HEK293 (cell line): ENCODE data around the gene UBXN1.

Source experiments
- AEBP2 ChIP-seq: fragments of 450-650 bp; formaldehyde crosslinking; IDR thresholded peaks from 2 replicates; pipeline ENCODE4 v1.5.1; 2016; ENCODE audit warnings: missing biosample characterization, missing genetic modification characterization, borderline replicate concordance
- ATF2 ChIP-seq: fragments of 450-650 bp; formaldehyde crosslinking; IDR thresholded peaks from 2 replicates; pipeline ENCODE4 v1.5.1; 2016; ENCODE audit warnings: missing biosample characterization, missing genetic modification characterization, low read depth
- BCL11B ChIP-seq: fragments of 450-650 bp; formaldehyde crosslinking; IDR thresholded peaks from 2 replicates; pipeline ENCODE4 v1.5.1; 2016; ENCODE audit warnings: low read depth, missing biosample characterization, missing genetic modification characterization
- EGR2 ChIP-seq: fragments of 450-650 bp; formaldehyde crosslinking; IDR thresholded peaks from 2 replicates; pipeline ENCODE4 v1.5.1; 2016; ENCODE audit warnings: low read depth, missing biosample characterization, missing genetic modification characterization
- HOXD13 ChIP-seq: sonication (generic); formaldehyde crosslinking; IDR thresholded peaks from 2 replicates; pipeline ENCODE4 v1.8.0; 2022; ENCODE audit warnings: missing genetic modification reagents, borderline replicate concordance
- IKZF3 ChIP-seq: fragments of 450-650 bp; IDR thresholded peaks from 2 replicates; pipeline ENCODE4 v1.5.0; 2018; ENCODE audit warnings: missing biosample characterization, mild to moderate bottlenecking, missing genetic modification characterization, moderate library complexity
- KLF1 ChIP-seq: fragments of 450-650 bp; formaldehyde crosslinking; IDR thresholded peaks from 2 replicates; pipeline ENCODE4 v1.5.1; 2016; ENCODE audit warnings: missing biosample characterization, missing genetic modification characterization
- MYNN ChIP-seq: fragments of 450-650 bp; formaldehyde crosslinking; IDR thresholded peaks from 2 replicates; pipeline ENCODE4 v1.5.1; 2016; ENCODE audit warnings: missing biosample characterization, missing genetic modification characterization, borderline replicate concordance
- OSR2 ChIP-seq: fragments of 450-650 bp; formaldehyde crosslinking; IDR thresholded peaks from 2 replicates; pipeline ENCODE4 v1.5.1; 2016; ENCODE audit warnings: missing biosample characterization, missing genetic modification characterization
- PRDM1 ChIP-seq: fragments of 450-650 bp; formaldehyde crosslinking; IDR thresholded peaks from 2 replicates; pipeline ENCODE4; 2016; ENCODE audit warnings: missing biosample characterization, missing genetic modification characterization
- REPIN1 ChIP-seq: fragments of 450-650 bp; formaldehyde crosslinking; IDR thresholded peaks from 2 replicates; pipeline ENCODE4 v1.5.1; 2017; ENCODE audit warnings: missing biosample characterization, missing genetic modification characterization, low read depth
- ZBTB21 ChIP-seq: fragments of 450-650 bp; formaldehyde crosslinking; IDR thresholded peaks from 2 replicates; pipeline ENCODE4 v1.5.1; 2017; ENCODE audit warnings: missing biosample characterization, missing genetic modification characterization
- ZNF140 ChIP-seq: fragments of 450-650 bp; formaldehyde crosslinking; IDR thresholded peaks from 2 replicates; pipeline ENCODE4 v1.5.1; 2016; ENCODE audit warnings: missing biosample characterization, missing genetic modification characterization
- ZNF16 ChIP-seq: fragments of 450-650 bp; formaldehyde crosslinking; IDR thresholded peaks from 2 replicates; pipeline ENCODE4 v1.5.1; 2016; ENCODE audit warnings: low read depth, missing biosample characterization, missing genetic modification characterization
- ZNF2 ChIP-seq: fragments of 450-650 bp; formaldehyde crosslinking; IDR thresholded peaks from 2 replicates; pipeline ENCODE4 v1.5.1; 2016; ENCODE audit warnings: missing biosample characterization, missing genetic modification characterization
- ZNF423 ChIP-seq: fragments of 450-650 bp; formaldehyde crosslinking; IDR thresholded peaks from 2 replicates; pipeline ENCODE4 v1.5.1; 2016; ENCODE audit warnings: missing biosample characterization, missing genetic modification characterization
- ZNF48 ChIP-seq: fragments of 450-650 bp; formaldehyde crosslinking; IDR thresholded peaks from 2 replicates; pipeline ENCODE4 v1.5.1; 2016; ENCODE audit warnings: missing biosample characterization, missing genetic modification characterization
- ZNF560 ChIP-seq: fragments of 450-650 bp; formaldehyde crosslinking; IDR thresholded peaks from 2 replicates; pipeline ENCODE4 v1.5.1; 2017; ENCODE audit warnings: missing biosample characterization, missing genetic modification characterization, borderline replicate concordance
- ZNF600 ChIP-seq: fragments of 450-650 bp; formaldehyde crosslinking; IDR thresholded peaks from 2 replicates; pipeline ENCODE4 v1.5.1; 2016; ENCODE audit warnings: missing biosample characterization, missing genetic modification characterization
- ZNF701 ChIP-seq: fragments of 450-650 bp; formaldehyde crosslinking; IDR thresholded peaks from 2 replicates; pipeline ENCODE4 v1.5.1; 2016; ENCODE audit warnings: missing biosample characterization, missing genetic modification characterization
- TF ChIP-seq, protein P1 (sequence below): fragments of 450-650 bp; formaldehyde crosslinking; IDR thresholded peaks from 2 replicates; pipeline ENCODE4 v1.5.1; 2016; ENCODE audit warnings: missing biosample characterization, missing genetic modification characterization
- TF ChIP-seq, protein P2 (sequence below): fragments of 450-650 bp; formaldehyde crosslinking; IDR thresholded peaks from 2 replicates; pipeline ENCODE4 v1.5.1; 2016; ENCODE audit warnings: missing biosample characterization, missing genetic modification characterization, borderline replicate concordance
- TF ChIP-seq, protein P3 (sequence below): fragments of 450-650 bp; formaldehyde crosslinking; IDR thresholded peaks from 2 replicates; pipeline ENCODE4 v1.5.1; 2016; ENCODE audit warnings: missing biosample characterization, missing genetic modification characterization, borderline replicate concordance

The UBXN1 gene

GRCh38 chr11:62678770-62679696, at the start of gene UBXN1 (continued):
- TF ChIP-seq, protein P1, sequence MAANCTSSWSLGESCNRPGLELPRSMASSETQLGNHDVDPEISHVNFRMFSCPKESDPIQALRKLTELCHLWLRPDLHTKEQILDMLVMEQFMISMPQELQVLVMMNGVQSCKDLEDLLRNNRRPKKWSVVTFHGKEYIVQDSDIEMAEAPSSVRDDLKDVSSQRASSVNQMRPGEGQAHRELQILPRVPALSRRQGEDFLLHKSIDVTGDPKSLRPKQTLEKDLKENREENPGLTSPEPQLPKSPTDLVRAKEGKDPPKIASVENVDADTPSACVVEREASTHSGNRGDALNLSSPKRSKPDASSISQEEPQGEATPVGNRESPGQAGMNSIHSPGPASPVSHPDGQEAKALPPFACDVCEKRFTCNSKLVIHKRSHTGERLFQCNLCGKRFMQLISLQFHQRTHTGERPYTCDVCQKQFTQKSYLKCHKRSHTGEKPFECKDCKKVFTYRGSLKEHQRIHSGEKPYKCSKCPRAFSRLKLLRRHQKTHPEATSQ: no peak
- TF ChIP-seq REPIN1 (no peak), ZNF2 (tag by site-specific recombination) (peak; percentile 58; the same call in 1 of the 2 replicates), OSR2 (no peak), IKZF3 (peak; percentile 62), KLF1 (tag by site-specific recombination) (peak; percentile 19; the same call in 1 of the 2 replicates), EGR2 (tag by site-specific recombination) (peak; percentile 91), ZNF560 (tag by site-specific recombination) (no peak), ZNF16 (tag by site-specific recombination) (no peak), ZNF701 (tag by site-specific recombination) (no peak), ZNF140 (tag by site-specific recombination) (no peak), ZNF48 (no peak), BCL11B (no peak), PRDM1 (tag by site-specific recombination) (no peak), HOXD13 (CRISPR knock-in tag) (no peak), ATF2 (tag by site-specific recombination) (no peak), ZNF600 (tag by site-specific recombination) (peak; percentile 88), ZBTB21 (tag by site-specific recombination) (no peak), AEBP2 (no peak), ZNF423 (tag by site-specific recombination) (no peak), MYNN (no peak)
- TF ChIP-seq, protein P2, sequence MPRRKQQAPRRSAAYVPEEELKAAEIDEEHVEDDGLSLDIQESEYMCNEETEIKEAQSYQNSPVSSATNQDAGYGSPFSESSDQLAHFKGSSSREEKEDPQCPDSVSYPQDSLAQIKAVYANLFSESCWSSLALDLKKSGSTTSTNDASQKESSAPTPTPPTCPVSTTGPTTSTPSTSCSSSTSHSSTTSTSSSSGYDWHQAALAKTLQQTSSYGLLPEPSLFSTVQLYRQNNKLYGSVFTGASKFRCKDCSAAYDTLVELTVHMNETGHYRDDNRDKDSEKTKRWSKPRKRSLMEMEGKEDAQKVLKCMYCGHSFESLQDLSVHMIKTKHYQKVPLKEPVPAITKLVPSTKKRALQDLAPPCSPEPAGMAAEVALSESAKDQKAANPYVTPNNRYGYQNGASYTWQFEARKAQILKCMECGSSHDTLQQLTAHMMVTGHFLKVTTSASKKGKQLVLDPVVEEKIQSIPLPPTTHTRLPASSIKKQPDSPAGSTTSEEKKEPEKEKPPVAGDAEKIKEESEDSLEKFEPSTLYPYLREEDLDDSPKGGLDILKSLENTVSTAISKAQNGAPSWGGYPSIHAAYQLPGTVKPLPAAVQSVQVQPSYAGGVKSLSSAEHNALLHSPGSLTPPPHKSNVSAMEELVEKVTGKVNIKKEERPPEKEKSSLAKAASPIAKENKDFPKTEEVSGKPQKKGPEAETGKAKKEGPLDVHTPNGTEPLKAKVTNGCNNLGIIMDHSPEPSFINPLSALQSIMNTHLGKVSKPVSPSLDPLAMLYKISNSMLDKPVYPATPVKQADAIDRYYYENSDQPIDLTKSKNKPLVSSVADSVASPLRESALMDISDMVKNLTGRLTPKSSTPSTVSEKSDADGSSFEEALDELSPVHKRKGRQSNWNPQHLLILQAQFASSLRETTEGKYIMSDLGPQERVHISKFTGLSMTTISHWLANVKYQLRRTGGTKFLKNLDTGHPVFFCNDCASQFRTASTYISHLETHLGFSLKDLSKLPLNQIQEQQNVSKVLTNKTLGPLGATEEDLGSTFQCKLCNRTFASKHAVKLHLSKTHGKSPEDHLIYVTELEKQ (tag by site-specific recombination): no peak
- TF ChIP-seq, protein P3, sequence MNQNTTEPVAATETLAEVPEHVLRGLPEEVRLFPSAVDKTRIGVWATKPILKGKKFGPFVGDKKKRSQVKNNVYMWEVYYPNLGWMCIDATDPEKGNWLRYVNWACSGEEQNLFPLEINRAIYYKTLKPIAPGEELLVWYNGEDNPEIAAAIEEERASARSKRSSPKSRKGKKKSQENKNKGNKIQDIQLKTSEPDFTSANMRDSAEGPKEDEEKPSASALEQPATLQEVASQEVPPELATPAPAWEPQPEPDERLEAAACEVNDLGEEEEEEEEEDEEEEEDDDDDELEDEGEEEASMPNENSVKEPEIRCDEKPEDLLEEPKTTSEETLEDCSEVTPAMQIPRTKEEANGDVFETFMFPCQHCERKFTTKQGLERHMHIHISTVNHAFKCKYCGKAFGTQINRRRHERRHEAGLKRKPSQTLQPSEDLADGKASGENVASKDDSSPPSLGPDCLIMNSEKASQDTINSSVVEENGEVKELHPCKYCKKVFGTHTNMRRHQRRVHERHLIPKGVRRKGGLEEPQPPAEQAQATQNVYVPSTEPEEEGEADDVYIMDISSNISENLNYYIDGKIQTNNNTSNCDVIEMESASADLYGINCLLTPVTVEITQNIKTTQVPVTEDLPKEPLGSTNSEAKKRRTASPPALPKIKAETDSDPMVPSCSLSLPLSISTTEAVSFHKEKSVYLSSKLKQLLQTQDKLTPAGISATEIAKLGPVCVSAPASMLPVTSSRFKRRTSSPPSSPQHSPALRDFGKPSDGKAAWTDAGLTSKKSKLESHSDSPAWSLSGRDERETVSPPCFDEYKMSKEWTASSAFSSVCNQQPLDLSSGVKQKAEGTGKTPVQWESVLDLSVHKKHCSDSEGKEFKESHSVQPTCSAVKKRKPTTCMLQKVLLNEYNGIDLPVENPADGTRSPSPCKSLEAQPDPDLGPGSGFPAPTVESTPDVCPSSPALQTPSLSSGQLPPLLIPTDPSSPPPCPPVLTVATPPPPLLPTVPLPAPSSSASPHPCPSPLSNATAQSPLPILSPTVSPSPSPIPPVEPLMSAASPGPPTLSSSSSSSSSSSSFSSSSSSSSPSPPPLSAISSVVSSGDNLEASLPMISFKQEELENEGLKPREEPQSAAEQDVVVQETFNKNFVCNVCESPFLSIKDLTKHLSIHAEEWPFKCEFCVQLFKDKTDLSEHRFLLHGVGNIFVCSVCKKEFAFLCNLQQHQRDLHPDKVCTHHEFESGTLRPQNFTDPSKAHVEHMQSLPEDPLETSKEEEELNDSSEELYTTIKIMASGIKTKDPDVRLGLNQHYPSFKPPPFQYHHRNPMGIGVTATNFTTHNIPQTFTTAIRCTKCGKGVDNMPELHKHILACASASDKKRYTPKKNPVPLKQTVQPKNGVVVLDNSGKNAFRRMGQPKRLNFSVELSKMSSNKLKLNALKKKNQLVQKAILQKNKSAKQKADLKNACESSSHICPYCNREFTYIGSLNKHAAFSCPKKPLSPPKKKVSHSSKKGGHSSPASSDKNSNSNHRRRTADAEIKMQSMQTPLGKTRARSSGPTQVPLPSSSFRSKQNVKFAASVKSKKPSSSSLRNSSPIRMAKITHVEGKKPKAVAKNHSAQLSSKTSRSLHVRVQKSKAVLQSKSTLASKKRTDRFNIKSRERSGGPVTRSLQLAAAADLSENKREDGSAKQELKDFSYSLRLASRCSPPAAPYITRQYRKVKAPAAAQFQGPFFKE (tag by site-specific recombination): no peak; the same call in 1 of the 2 replicates
